BJ (cell line): ENCODE results near the gene PCDHA8. TPM values are rescaled to one million over a fixed set of nuclear protein-coding genes. Genes with fewer than 3 reads are reported as not detected.
"Not testable (repeated sequence)": the region's sequence is repeated elsewhere in the genome, so short reads cannot be mapped to it uniquely, and the experiment has no call there.

Source experiments
- CTCF ChIA-PET: fragments of 350-600 bp; formaldehyde crosslinking; extraction: SDS; loops from one replicate; lab custom pipeline; 2021; ENCODE audit warnings: antibody characterized with exemption, inconsistent platforms; lab: Yijun Ruan, JAX
- POLR2A ChIA-PET: fragments of 300-600 bp; sonication (Branson Sonifier 250); formaldehyde crosslinking; extraction: SDS; loops from one replicate; lab custom pipeline; 2021; ENCODE audit warnings: antibody characterized with exemption; lab: Charles Lee
- DNase-seq: peaks from one replicate; pipeline ENCODE4 v3.0.0-alpha.2; 2011; ENCODE audit warnings: low read depth
- H3K27me3 ChIP-seq: 2 replicates; pipeline ENCODE4 v1.6.0; 2011; ENCODE audit warnings: low read length; ENCODE audit not compliant: control insufficient read depth, insufficient read depth
- H3K36me3 ChIP-seq: 2 replicates; pipeline ENCODE4 v1.5.1; 2011; ENCODE audit warnings: low read length; ENCODE audit not compliant: control insufficient read depth, insufficient read depth
- H3K4me3 ChIP-seq: 2 replicates; pipeline ENCODE4 v1.5.1; 2011; ENCODE audit warnings: low read depth, mild to moderate bottlenecking, control low read depth, low read length
- CTCF ChIP-seq: IDR thresholded peaks from 2 replicates; pipeline ENCODE4 v1.5.1; 2011; ENCODE audit warnings: low read depth, mild to moderate bottlenecking, control low read depth, inconsistent platforms, low read length, moderate library complexity; ENCODE audit not compliant: insufficient read depth
- polyA minus RNA-seq: library from RNA; depleted of rRNA, polyadenylated mRNA; stranded (reverse); fragments of >200 nt; gene quantifications from 2 replicates; pipeline ENCODE4 v1.2.3, GENCODE V29; 2011; rRNA and poly(A)+ RNA removed
- polyA plus RNA-seq: library from polyadenylated mRNA; depleted of rRNA; stranded (reverse); fragments of >200 nt; gene quantifications from 2 replicates; pipeline ENCODE4 v1.2.3, GENCODE V29; 2011; rRNA removed

PCDHA8 gene
- polyA plus RNA-seq (0.01 and 0.02 TPM in 2 replicates), polyA minus RNA-seq (0.14 TPM in 1 of 2 replicates, not detected in the other)

- Histone ChIP-seq H3K4me3 (no peak within 1 kb of the TSS), H3K27me3 (no peaks in the 10 kb centered on the region), H3K36me3 (no peaks in the 10 kb centered on the region)
- CTCF ChIA-PET, result interaction anchor here (0.9 kb wide), 1 partner anchor 15 kb away, joined by 3 read pairs; no protein-coding TSS in a partner anchor
- POLR2A ChIA-PET, result no interaction called here
- TF ChIP-seq CTCF, result no peak
- no peak for DNase-seq
These were observed at the start of gene PCDHA8 for GRCh38 chr5:140840978-140841962. PCDHA8 (plus strand) TSS chr5:140841187; CDS start chr5:140841322, 135 bp downstream.

GRCh38 chr5:140794595-140795258 is 46.3 kb upstream of the PCDHA8 start, which contains the start of gene PCDHA2:
PCDHA2 (plus strand) TSS chr5:140794852.
- ChIA-PET POLR2A (no interaction called here), CTCF (no interaction called here)
- DNase-seq, result no peak
- no peak within 1 kb of the TSS for H3K4me3 ChIP-seq
- H3K27me3 ChIP-seq, result no peaks in the 10 kb centered on the region
- TF ChIP-seq CTCF, result no peak
- H3K36me3 ChIP-seq, result no peaks in the 10 kb centered on the region

- TF ChIP-seq CTCF, result peak; percentile 14; the same call in 1 of the 2 replicates
- no peak for DNase-seq
- ChIA-PET CTCF (no interaction called here), POLR2A (no interaction called here)
- Histone ChIP-seq H3K36me3 (no peaks in the 10 kb centered on the region), H3K27me3 (no peaks in the 10 kb centered on the region), H3K4me3 (no peak overlapping the region)
These were observed 45.7 kb upstream of the PCDHA8 start for GRCh38 chr5:140795259-140795641.

- POLR2A ChIA-PET, DNase-seq, H3K4me3 ChIP-seq, CTCF ChIA-PET, H3K27me3 ChIP-seq, H3K36me3 ChIP-seq: not testable (repeated sequence)
These were observed 44.8 kb upstream of the PCDHA8 start for GRCh38 chr5:140796072-140796717.

GRCh38 chr5:140796718-140797095 is 44.3 kb upstream of the PCDHA8 start:
- TF ChIP-seq CTCF, result no peak
- Histone ChIP-seq H3K27me3 (no peaks in the 10 kb centered on the region), H3K4me3 (no peak overlapping the region), H3K36me3 (no peaks in the 10 kb centered on the region)
- DNase-seq, result no peak
- ChIA-PET CTCF (no interaction called here), POLR2A (no interaction called here)
